H1 (cell line): Measurements from ENCODE around the gene DDN. TPM values are rescaled to one million over a fixed set of nuclear protein-coding genes. Genes with fewer than 3 reads are reported as not detected.

Source experiments
- BRCA1 ChIP-seq: IDR thresholded peaks from 2 replicates; pipeline ENCODE4 v1.6.1; 2012; ENCODE audit warnings: low read depth, low read length, improper control_type of control experiment
- CHD7 ChIP-seq: fragments of 300-600 bp; sonication (generic); IDR thresholded peaks from 2 replicates; pipeline ENCODE4 v1.7.1; 2012; ENCODE audit warnings: low read length, moderate library complexity, mild to moderate bottlenecking, inconsistent platforms; ENCODE audit not compliant: insufficient replicate concordance
- CTCF ChIP-seq, 3 experiments: IDR thresholded peaks; 1 replicate in 2 of 3; 2 replicates in 1 of 3; pipeline versions ENCODE4 v1.5.1 to v1.6.1; 2011; ENCODE audit warnings: low read length in 3 of 3, mild to moderate bottlenecking in 3 of 3, inconsistent platforms in 2 of 3, low read depth in 1 of 3, moderate library complexity in 1 of 3; ENCODE audit not compliant: insufficient read depth in 1 of 3; ENCODE audit errors: control extremely low read depth in 1 of 3
- E2F6 ChIP-seq: IDR thresholded peaks from 2 replicates; pipeline ENCODE4 v1.6.1; 2012; ENCODE audit warnings: inconsistent platforms
- SIX5 ChIP-seq: IDR thresholded peaks from 2 replicates; pipeline ENCODE4 v1.6.1; 2011; ENCODE audit warnings: mild to moderate bottlenecking, low read depth, low read length
- TBP ChIP-seq: IDR thresholded peaks from 2 replicates; pipeline ENCODE4 v1.6.1; 2011; ENCODE audit warnings: low read depth, low read length, improper control_type of control experiment
- polyA plus RNA-seq, 7 experiments: library from polyadenylated mRNA; depleted of rRNA in 3 of 7; stranded (reverse) in 5 of 7; unstranded in 2 of 7; fragments of >200 nt in 5 of 7; fragments of 200-250 nt in 2 of 7; gene quantifications; 1 replicate in 5 of 7; 2 replicates in 1 of 7; 4 replicates in 1 of 7; pipeline versions ENCODE4 v1.2.1 to v1.2.3, GENCODE V29; 2011 to 2013; ENCODE audit warnings: missing spikeins in 2 of 7, mixed read lengths in 2 of 7
- total RNA-seq: library from RNA; stranded (reverse); fragmentation: NEBNext Ultra II Directional; extraction: Animal tissue kit (Norgen Biotek cat#: 25700); gene quantifications from 2 replicates; pipeline ENCODE4 v1.2.1, GENCODE V29; 2021

Gene DDN
- total and polyA plus RNA-seq, 2 of the 8 experiments (the other 6 are each of a cell fraction or from before 2014, with no cell fraction given), result 0.14 to 0.30 TPM

- TF ChIP-seq E2F6 (no peak), CTCF (IDR thresholded peaks at IDR 0.05; ENCODE audit: control extremely low read depth in 1 of 3, insufficient read depth in 1 of 3, low read depth in 1 of 3, low read length in 3 of 3) (peak; percentile 78 to 87 (median 80)), BRCA1 (no peak), CHD7 (no peak), TBP (no peak), SIX5 (no peak)
Observed at GRCh38 chr12:48996794-48997718, 2.1 kb downstream of the DDN start (continued).
